Hepatocyte (in vitro differentiated cells): Measurements from ENCODE around the gene EAF1. TPM values are rescaled to one million over a fixed set of nuclear protein-coding genes. Genes with fewer than 3 reads are reported as not detected.
"Not testable (repeated sequence)": the region's sequence is repeated elsewhere in the genome, so short reads cannot be mapped to it uniquely, and the experiment has no call there.

ENCODE experiments used
- DNase-seq: peaks from one replicate; pipeline ENCODE4 v3.0.0-alpha.2; 2016; ENCODE audit warnings: low spot score
- H2AFZ ChIP-seq: fragments of 200-600 bp; sonication (generic); 2 replicates; pipeline ENCODE4 v1.6.0; 2016; ENCODE audit warnings: antibody characterized with exemption, mild to moderate bottlenecking
- H3K27ac ChIP-seq: fragments of 200-600 bp; sonication (generic); 2 replicates; pipeline ENCODE4 v1.5.1; 2016; ENCODE audit warnings: mild to moderate bottlenecking
- H3K27me3 ChIP-seq: fragments of 200-600 bp; sonication (generic); 2 replicates; pipeline ENCODE4 v1.6.1; 2016
- H3K36me3 ChIP-seq: fragments of 200-600 bp; sonication (generic); replicated peaks from 2 replicates; pipeline ENCODE4 v1.5.1; 2016; ENCODE audit warnings: low read depth; ENCODE audit not compliant: insufficient read depth
- H3K4me1 ChIP-seq: fragments of 200-600 bp; sonication (generic); 2 replicates; pipeline ENCODE4 v1.5.1; 2016; ENCODE audit warnings: mild to moderate bottlenecking, moderate library complexity; ENCODE audit not compliant: insufficient read depth
- H3K4me2 ChIP-seq: fragments of 200-600 bp; sonication (generic); 2 replicates; pipeline ENCODE4 v1.6.0; 2016
- H3K4me3 ChIP-seq: fragments of 200-600 bp; sonication (generic); 2 replicates; pipeline ENCODE4 v1.5.1; 2016; ENCODE audit warnings: mild to moderate bottlenecking
- H3K79me2 ChIP-seq: fragments of 200-600 bp; sonication (generic); 2 replicates; pipeline ENCODE4 v1.6.0; 2017; ENCODE audit warnings: mild to moderate bottlenecking
- H3K9me2 ChIP-seq: fragments of 200-600 bp; sonication (generic); replicated peaks from 2 replicates; pipeline ENCODE4 v1.6.0; 2017; ENCODE audit warnings: mild to moderate bottlenecking; ENCODE audit not compliant: insufficient read depth
- H3K9me3 ChIP-seq: fragments of 200-600 bp; sonication (generic); 2 replicates; pipeline ENCODE4 v1.5.1; 2016; ENCODE audit warnings: low read depth, mild to moderate bottlenecking
- H4K20me1 ChIP-seq: fragments of 200-600 bp; sonication (generic); 2 replicates; pipeline ENCODE4 v1.6.0; 2016; ENCODE audit warnings: mild to moderate bottlenecking; ENCODE audit not compliant: insufficient read depth, poor library complexity, severe bottlenecking
- CTCF ChIP-seq: fragments of 200-600 bp; sonication (generic); IDR thresholded peaks from 2 replicates; pipeline ENCODE4 v1.5.1; 2016; ENCODE audit warnings: antibody characterized with exemption, mild to moderate bottlenecking; ENCODE audit not compliant: poor library complexity
- EZH2 ChIP-seq: fragments of 200-600 bp; sonication (generic); IDR thresholded peaks from 2 replicates; pipeline ENCODE4 v1.6.1; 2016; ENCODE audit warnings: antibody characterized with exemption, mild to moderate bottlenecking, borderline replicate concordance
- EZH2phosphoT487 ChIP-seq: fragments of 200-600 bp; sonication (generic); IDR thresholded peaks from one replicate; pipeline ENCODE4 v1.6.1; 2018; ENCODE audit warnings: antibody characterized with exemption, mild to moderate bottlenecking, low read depth, moderate library complexity; ENCODE audit not compliant: unreplicated experiment, severe bottlenecking
- WGBS: methylation state at CpG from one replicate; pipeline ENCODE4 v1.1.6; 2016; ENCODE audit warnings: low lambda C conversion rate; ENCODE audit errors: missing lambda C conversion rate; 5-methylcytosine and 5-hydroxymethylcytosine counted together
- polyA plus RNA-seq: library from polyadenylated mRNA; unstranded; fragments of >200 nt; fragmentation: Nextera tagmentation; extraction: Ambion mirVana; gene quantifications from 2 replicates; pipeline ENCODE4 v1.2.1, GENCODE V29; 2016
- total RNA-seq: library from RNA; depleted of rRNA; stranded (reverse); fragments of >200 nt; gene quantifications from 2 replicates; pipeline ENCODE4 v1.2.3, GENCODE V29; 2014

Gene EAF1
- total and polyA plus RNA-seq, 2 experiments from 2014 or later: 9.2 to 28.8 TPM

- DNase-seq: no peak
- H3K27ac ChIP-seq: no peak overlapping the region
Measured at GRCh38 chr3:15387171-15387581, 40.2 kb upstream of the EAF1 start.

GRCh38 chr3:15387735-15388134, 39.7 kb upstream of the EAF1 start:
- Histone ChIP-seq H3K9me2 (no peaks in the 10 kb centered on the region), H4K20me1 (no peaks in the 10 kb centered on the region), H3K79me2 (no peaks in the 10 kb centered on the region), H3K4me3 (no peak overlapping the region), H3K27me3 (no peaks in the 10 kb centered on the region), H3K4me1 (no peaks in the 10 kb centered on the region), H3K36me3 (no peaks in the 10 kb centered on the region), H3K4me2 (no peak overlapping the region), H2AFZ (no peak overlapping the region), H3K9me3 (no peaks in the 10 kb centered on the region), H3K27ac (no peak overlapping the region)
- TF ChIP-seq EZH2 (no peak), EZH2phosphoT487 (no peak), CTCF (no peak)
- WGBS: 96% methylated on average over 3 of the region's 3 CpGs
- DNase-seq: no peak

More at GRCh38 chr3:15387171-15387581, 40.2 kb upstream of the EAF1 start:
- Histone ChIP-seq H3K9me2 (no peaks in the 10 kb centered on the region), H3K4me2 (no peak overlapping the region), H3K9me3 (no peaks in the 10 kb centered on the region), H3K79me2 (no peaks in the 10 kb centered on the region), H3K4me1 (no peaks in the 10 kb centered on the region), H3K27me3 (no peaks in the 10 kb centered on the region), H3K36me3 (no peaks in the 10 kb centered on the region), H3K4me3 (no peak overlapping the region), H2AFZ (no peak overlapping the region), H4K20me1 (no peaks in the 10 kb centered on the region)
- no peak for TF ChIP-seq EZH2phosphoT487
- TF ChIP-seq EZH2: no peak
- no peak for TF ChIP-seq CTCF
- WGBS: 81% methylated on average over 1 of the region's 1 CpG

- not testable (repeated sequence) for H2AFZ ChIP-seq, H3K27ac ChIP-seq, H3K4me2 ChIP-seq, H4K20me1 ChIP-seq, DNase-seq, H3K9me2 ChIP-seq, H3K4me3 ChIP-seq, H3K79me2 ChIP-seq, H3K4me1 ChIP-seq, H3K27me3 ChIP-seq, H3K9me3 ChIP-seq, H3K36me3 ChIP-seq
- WGBS: 95% methylated on average over 3 of the region's 3 CpGs
Measured at GRCh38 chr3:15388335-15388734, 39.1 kb upstream of the EAF1 start.

GRCh38 chr3:15390460-15390859, 36.9 kb upstream of the EAF1 start:
- TF ChIP-seq EZH2 (no peak), CTCF (no peak), EZH2phosphoT487 (no peak)
- WGBS: 72% methylated on average over 6 of the region's 6 CpGs
- Histone ChIP-seq H3K9me3 (no peaks in the 10 kb centered on the region), H3K79me2 (no peaks in the 10 kb centered on the region), H3K9me2 (no peaks in the 10 kb centered on the region), H4K20me1 (no peaks in the 10 kb centered on the region), H3K4me3 (no peak overlapping the region), H2AFZ (no peak overlapping the region), H3K27ac (no peak overlapping the region), H3K4me1 (no peaks in the 10 kb centered on the region), H3K27me3 (no peaks in the 10 kb centered on the region), H3K36me3 (no peaks in the 10 kb centered on the region), H3K4me2 (no peak overlapping the region)
- DNase-seq: no peak
